ENCODE results near the gene NIN. TPM values are rescaled to one million over a fixed set of nuclear protein-coding genes. Genes with fewer than 3 reads are reported as not detected.
"Not testable (repeated sequence)": the region's sequence is repeated elsewhere in the genome, so short reads cannot be mapped to it uniquely, and the experiment has no call there.

NIN gene
- total RNA-seq, 1 experiment from 2014 or later = 7.1 TPM

DNA sequence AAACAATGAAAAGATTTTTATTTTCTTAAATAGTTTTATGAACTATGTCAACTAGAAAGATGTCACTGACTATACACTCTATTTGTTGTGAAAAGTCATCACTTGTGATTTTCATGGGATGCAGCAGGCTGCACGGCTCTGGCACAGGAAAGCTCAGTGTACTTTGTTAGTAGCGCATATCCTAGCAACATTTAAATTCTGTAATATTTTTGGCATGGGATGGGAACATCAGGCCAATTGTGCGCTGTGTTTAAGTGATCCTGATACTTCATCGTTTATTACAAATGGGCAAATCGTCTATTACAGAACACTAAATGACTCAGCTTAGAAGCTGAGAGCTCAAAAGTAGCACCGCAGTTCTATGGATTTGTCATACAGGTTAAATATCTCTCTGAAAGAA, 102.1 kb downstream of the NIN start:
- no peak for DNase-seq
- Histone ChIP-seq H3K36me3 (no peaks in the 10 kb centered on the region), H3K9me3 (no peaks in the 10 kb centered on the region), H3K27me3 (no peaks in the 10 kb centered on the region), H3K4me3 (no peak overlapping the region)

GRCh38 chr14:50726372-50727107, 104.4 kb downstream of the NIN start:
- Histone ChIP-seq H3K4me3 (no peak overlapping the region), H3K9me3 (no peaks in the 10 kb centered on the region), H3K36me3 (no peaks in the 10 kb centered on the region), H3K27me3 (no peaks in the 10 kb centered on the region)
- DNase-seq = no peak

DNA sequence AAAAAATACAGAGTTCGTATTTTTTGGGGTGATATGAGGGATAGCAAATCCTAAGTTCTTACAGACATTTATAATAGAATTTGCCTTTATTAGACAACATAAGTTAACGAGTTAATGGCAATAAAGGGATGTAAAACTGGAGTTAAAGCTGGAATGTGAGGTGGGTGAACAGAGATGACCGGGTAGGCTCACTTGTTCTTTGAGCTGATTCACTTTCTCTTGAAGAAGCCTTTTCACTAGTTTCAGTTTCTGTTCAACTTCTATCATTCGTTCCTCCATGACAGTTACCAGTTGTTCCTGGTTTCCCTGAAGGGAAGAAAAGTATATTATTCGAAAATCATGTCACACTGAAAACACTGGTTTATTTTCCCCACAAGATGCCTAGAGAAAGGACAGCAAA, 105.2 kb downstream of the NIN start:
- no peaks in the 10 kb centered on the region for H3K36me3 ChIP-seq

DNA sequence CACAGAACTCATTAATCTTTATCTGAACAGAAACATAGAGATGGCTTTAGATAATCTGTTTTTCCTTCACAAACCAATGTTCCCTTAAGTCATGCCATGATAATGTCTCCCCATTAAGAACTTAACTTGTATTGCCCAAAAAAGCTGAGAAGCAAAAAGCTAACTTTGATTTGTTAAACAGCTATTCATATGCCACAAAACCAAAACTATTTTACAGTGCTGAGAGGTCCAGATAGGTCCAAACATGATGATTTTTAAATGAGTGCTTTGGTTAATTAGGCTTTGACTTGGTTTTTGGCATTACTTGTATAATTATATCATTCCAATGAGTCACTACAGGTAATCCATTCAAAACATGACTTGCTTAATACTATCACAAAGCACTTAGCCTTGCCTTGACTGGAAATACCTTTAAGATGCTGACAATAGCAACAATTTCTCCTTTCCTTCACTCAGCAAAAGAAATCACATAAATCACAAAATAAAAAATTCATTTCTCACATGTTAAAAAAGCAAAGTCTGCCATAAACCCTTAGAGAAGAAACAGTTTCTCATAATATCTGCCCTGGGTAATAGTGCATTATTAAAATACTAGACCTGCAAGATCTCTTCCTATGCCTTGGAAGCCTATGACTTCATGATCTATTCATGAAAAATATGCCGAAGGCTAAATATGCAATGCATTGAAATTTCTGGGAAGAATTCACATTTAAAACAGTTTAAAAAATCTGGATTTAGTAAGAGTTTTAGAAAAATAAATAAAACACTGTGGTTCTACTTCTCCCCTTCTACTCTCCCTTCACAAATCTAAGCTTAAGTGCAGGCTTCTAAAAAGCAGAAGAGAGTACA, 110.8 kb downstream of the NIN start:
- Histone ChIP-seq H3K27me3 (no peaks in the 10 kb centered on the region), H3K36me3 (no peaks in the 10 kb centered on the region), H3K4me3 (no peak overlapping the region), H3K9me3 (no peaks in the 10 kb centered on the region)
- DNase-seq = no peak

More for the DNA sequence above, 105.2 kb downstream of the NIN start:
- DNase-seq = no peak
- H3K9me3 ChIP-seq = no peaks in the 10 kb centered on the region
- H3K27me3 ChIP-seq = no peaks in the 10 kb centered on the region
- no peak overlapping the region for H3K4me3 ChIP-seq

GRCh38 chr14:50718949-50719348, 112.0 kb downstream of the NIN start:
- H3K4me3 ChIP-seq = no peak overlapping the region
- no peak for DNase-seq
- no peaks in the 10 kb centered on the region for H3K27me3 ChIP-seq
- H3K36me3 ChIP-seq = no peaks in the 10 kb centered on the region
- no peaks in the 10 kb centered on the region for H3K9me3 ChIP-seq

DNA sequence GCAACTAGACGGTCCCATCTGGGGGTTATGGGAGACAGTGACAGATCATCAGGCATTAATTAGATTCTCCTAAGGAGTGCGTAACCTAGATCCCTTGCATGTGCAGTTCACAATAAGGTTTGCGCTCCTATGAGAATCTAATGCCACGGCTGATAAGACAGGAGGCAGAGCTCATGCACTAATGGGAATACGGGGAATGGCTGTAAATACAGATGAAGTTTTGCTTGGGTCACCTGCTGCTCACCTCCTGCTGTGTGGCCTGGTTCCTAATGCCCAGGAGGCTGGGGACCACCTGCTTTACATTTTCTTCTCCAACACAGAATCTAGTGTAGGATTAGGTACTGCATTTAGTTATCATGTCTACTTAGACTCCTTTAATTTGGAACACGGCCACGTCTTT, 113.2 kb downstream of the NIN start:
- DNase-seq = no peak
- no peaks in the 10 kb centered on the region for H3K27me3 ChIP-seq
- no peak overlapping the region for H3K4me3 ChIP-seq
- no peaks in the 10 kb centered on the region for H3K36me3 ChIP-seq
- no peaks in the 10 kb centered on the region for H3K9me3 ChIP-seq

- no peaks in the 10 kb centered on the region for H3K9me3 ChIP-seq
- no peak for DNase-seq
- no peak overlapping the region for H3K4me3 ChIP-seq
- no peaks in the 10 kb centered on the region for H3K36me3 ChIP-seq
- H3K27me3 ChIP-seq = no peaks in the 10 kb centered on the region
Observed at GRCh38 chr14:50714450-50715073, 116.4 kb downstream of the NIN start.

- no peaks in the 10 kb centered on the region for H3K27me3 ChIP-seq
- DNase-seq = no peak
- no peaks in the 10 kb centered on the region for H3K36me3 ChIP-seq
- no peak overlapping the region for H3K4me3 ChIP-seq
- H3K9me3 ChIP-seq = no peaks in the 10 kb centered on the region
Observed at GRCh38 chr14:50711043-50711442, 119.9 kb downstream of the NIN start.

GRCh38 chr14:50705026-50705593, 125.9 kb downstream of the NIN start:
- no peaks in the 10 kb centered on the region for H3K36me3 ChIP-seq
- DNase-seq = no peak

GRCh38 chr14:50704454-50705010, 126.4 kb downstream of the NIN start:
- no peak overlapping the region for H3K4me3 ChIP-seq
- no peak for DNase-seq
- no peaks in the 10 kb centered on the region for H3K27me3 ChIP-seq
- H3K36me3 ChIP-seq = no peaks in the 10 kb centered on the region
- H3K9me3 ChIP-seq = no peaks in the 10 kb centered on the region

More at GRCh38 chr14:50705026-50705593, 125.9 kb downstream of the NIN start:
- H3K27me3 ChIP-seq = no peaks in the 10 kb centered on the region
- no peaks in the 10 kb centered on the region for H3K9me3 ChIP-seq
- no peak overlapping the region for H3K4me3 ChIP-seq

DNA sequence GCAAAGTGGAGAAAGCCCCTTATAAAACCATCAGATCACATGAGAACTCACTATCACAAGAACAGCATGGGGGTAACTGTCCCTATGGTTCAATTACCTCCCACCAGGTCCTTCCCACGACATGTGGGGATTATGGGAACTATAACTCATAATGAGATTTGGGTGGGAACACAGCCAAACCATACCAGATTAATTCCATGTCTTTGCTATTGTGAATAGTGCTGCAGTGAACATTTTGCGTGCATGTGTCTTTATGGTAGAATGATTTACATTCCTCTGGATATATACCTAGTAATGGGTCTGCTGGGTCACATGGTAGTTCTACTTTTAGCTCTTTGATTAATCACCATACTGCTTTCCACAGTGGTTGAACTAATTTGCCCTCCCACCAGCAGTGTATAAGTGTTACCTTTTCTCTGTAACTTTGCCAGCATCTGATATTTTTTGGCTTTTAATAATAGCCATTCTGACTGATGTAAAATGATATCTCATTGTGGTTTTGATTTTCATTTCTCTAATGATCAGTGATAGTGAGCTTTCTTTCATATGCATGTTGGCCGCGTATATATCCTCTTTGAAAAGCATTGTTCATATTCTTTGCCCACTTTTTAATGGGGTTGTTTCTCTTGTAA, 133.2 kb downstream of the NIN start:
- DNase-seq = no peak

DNA sequence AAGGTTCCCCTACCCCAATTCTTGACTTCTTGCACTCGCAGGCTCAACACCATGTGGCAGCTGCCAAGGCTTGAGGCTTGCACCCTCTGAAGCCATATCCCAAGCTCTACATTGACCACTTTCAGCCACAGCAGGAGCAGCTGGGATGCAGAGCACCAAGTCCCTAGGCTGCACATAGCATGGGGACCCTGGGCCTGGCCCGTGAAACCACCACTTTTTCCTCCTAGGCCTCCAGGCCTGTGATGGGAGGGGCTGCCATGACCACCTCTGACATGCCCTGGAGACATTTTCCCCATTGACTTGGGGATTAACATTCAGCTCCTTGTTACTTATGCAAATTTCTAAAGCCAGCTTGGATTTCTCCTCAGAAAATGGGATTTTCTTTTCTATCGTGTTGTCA, 136.7 kb downstream of the NIN start:
- not testable (repeated sequence) for H3K9me3 ChIP-seq, DNase-seq, H3K4me3 ChIP-seq, H3K36me3 ChIP-seq, H3K27me3 ChIP-seq

More for the DNA sequence above, 133.2 kb downstream of the NIN start:
- Histone ChIP-seq H3K4me3 (no peak overlapping the region), H3K9me3 (no peaks in the 10 kb centered on the region), H3K27me3 (no peaks in the 10 kb centered on the region), H3K36me3 (no peaks in the 10 kb centered on the region)

- Histone ChIP-seq H3K4me3 (no peak overlapping the region), H3K36me3 (no peaks in the 10 kb centered on the region), H3K9me3 (no peaks in the 10 kb centered on the region), H3K27me3 (no peaks in the 10 kb centered on the region)
- DNase-seq = no peak
Observed at GRCh38 chr14:50688875-50689274, 142.1 kb downstream of the NIN start.

DNA sequence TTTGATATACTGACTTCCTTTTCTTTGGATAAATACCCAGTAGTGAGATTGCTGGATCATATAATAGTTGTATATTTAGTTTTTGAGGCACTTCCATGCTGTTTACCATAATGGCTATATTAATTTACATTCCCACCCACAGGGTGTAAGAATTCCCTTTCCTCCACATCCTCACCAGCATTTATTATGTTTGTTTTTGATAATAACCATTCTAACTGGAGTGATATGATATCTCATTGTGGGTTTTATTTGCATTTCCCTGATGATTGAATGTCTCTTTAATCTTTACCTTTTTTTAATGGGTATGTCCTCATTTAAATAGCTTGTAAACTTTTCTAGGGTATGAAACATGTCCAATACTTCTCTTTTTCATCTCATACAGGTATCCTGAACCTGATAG, 151.3 kb downstream of the NIN start:
- H3K36me3 ChIP-seq = no peaks in the 10 kb centered on the region
- no peak for DNase-seq
- H3K9me3 ChIP-seq = no peaks in the 10 kb centered on the region
- H3K27me3 ChIP-seq = no peaks in the 10 kb centered on the region
- no peak overlapping the region for H3K4me3 ChIP-seq

DNA sequence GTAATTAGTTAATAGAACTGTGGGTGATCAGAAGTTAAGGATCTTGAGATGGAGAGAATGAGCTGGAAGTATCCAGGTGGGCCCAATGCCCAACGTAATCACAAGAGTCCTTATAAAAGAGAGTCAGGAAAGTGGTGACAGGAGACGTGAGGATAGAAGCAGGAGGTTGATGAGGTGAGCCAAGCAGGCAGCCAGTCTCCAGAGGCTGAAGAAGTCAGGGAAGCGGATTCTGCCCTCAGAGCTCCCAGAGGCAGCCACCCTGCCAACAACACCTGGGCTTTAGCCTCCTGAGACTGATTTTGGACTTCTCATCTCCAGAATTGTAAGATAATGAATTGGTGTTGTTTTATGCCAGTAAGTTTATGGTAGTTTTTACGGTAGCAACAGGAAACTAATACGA, 152.8 kb downstream of the NIN start:
- H3K36me3 ChIP-seq = no peaks in the 10 kb centered on the region
- H3K4me3 ChIP-seq = no peak overlapping the region
- no peaks in the 10 kb centered on the region for H3K27me3 ChIP-seq
- H3K9me3 ChIP-seq = no peaks in the 10 kb centered on the region
- no peak for DNase-seq

DNA sequence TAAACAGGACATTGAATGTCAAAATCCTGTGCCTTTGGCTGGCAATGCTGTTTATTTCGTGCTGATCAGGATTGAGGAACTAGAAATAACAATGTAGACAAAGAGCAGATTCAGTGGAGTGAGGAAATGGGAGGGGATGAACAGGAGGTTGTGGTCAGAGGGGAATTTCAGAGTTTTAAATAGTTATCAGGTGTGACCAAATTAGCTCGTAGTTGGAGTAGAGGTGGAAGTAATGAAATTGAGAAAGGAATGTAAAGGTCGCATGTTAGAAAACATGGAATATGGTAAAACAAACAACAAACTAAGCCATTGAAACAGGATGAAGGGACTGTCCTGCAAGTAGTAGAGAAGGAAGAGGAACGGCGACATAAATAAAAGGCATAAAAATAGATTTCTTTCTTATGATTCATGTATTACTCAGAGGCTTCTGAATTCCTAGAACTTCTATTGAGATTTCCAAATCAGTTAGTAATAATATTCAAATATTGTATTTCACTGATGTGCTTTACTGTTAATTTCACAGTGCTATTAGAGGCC, 153.4 kb downstream of the NIN start:
- DNase-seq = no peak
- Histone ChIP-seq H3K9me3 (no peaks in the 10 kb centered on the region), H3K27me3 (no peaks in the 10 kb centered on the region), H3K4me3 (no peak overlapping the region), H3K36me3 (no peaks in the 10 kb centered on the region)

Measured in MG63 (cell line).